ENCODE results near the gene ZCWPW2.

Gene ZCWPW2

DNA sequence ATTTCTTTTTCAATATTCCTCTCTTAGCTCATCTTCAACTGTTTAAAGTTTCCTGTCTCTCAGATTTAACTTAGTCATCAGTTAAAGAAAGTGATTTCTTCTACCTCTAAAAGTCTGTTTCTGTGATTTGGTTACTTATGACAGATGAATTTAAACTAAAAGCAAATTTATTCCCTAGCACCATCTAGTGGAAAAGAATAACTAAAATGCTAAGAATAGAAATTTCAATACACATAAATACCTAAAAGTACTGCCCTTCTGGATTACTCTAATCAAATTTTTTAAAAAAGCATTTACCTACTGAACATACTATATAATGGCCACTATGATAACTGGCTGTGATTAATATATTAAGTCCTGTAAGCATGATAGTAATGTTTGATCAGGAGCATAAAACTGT is 14.0 kb upstream of the ZCWPW2 start:
- DNase-seq (ENCODE audit: low read depth), result peak; percentile 31
- TF ChIP-seq, protein P1, sequence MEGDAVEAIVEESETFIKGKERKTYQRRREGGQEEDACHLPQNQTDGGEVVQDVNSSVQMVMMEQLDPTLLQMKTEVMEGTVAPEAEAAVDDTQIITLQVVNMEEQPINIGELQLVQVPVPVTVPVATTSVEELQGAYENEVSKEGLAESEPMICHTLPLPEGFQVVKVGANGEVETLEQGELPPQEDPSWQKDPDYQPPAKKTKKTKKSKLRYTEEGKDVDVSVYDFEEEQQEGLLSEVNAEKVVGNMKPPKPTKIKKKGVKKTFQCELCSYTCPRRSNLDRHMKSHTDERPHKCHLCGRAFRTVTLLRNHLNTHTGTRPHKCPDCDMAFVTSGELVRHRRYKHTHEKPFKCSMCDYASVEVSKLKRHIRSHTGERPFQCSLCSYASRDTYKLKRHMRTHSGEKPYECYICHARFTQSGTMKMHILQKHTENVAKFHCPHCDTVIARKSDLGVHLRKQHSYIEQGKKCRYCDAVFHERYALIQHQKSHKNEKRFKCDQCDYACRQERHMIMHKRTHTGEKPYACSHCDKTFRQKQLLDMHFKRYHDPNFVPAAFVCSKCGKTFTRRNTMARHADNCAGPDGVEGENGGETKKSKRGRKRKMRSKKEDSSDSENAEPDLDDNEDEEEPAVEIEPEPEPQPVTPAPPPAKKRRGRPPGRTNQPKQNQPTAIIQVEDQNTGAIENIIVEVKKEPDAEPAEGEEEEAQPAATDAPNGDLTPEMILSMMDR (conservative IDR thresholded peaks at IDR 0.05; ENCODE audit: low read depth, low read length), result peak; percentile 42
- no peak overlapping the region for H3K4me3 ChIP-seq (ENCODE audit: low read depth, low read length)

DNA sequence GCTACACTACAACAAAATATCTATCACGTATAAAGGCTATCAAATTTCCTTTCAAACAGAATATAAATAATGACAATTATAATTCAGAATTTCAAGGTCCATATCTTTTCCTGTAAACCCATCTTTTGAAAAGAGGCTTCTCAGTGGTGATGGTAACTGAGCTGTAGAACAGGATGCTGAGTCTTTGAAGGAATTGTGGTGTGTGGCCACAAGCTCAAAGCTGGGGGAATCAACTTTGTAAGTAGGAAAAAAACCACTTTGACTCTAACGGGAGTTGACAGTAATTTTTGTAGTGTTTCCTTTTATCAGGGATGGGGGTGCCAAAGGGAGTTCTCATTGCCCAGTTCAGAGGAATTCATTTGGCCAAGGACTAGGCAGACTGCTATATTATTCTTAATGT is 13.3 kb upstream of the ZCWPW2 start:
- DNase-seq (ENCODE audit: low read depth), result no peak
- H3K4me3 ChIP-seq (ENCODE audit: low read depth, low read length), result no peak overlapping the region
- TF ChIP-seq, protein P1 (conservative IDR thresholded peaks at IDR 0.05; ENCODE audit: low read depth, low read length), result no peak

DNA sequence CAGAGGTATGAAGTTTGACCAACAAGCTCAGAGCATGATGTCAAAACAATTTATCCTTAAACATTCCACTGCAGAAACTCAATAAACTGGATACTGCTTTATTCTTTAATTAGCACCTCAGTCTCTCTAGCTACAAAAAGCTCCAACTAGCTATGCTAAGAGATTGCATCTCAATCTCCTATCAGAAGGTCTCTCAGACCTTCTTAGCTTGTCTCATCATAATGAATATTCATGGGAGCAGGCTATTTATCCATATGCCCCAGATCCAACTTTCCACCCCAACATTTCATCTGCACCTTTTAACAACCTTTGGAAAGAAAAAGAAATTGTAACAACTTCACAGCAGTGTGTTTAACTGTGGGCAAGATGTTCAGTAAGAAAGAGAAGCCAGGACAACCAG is 11.3 kb upstream of the ZCWPW2 start:
- no peak overlapping the region for H3K4me3 ChIP-seq (ENCODE audit: low read depth, low read length)
- DNase-seq (ENCODE audit: low read depth), result no peak
- TF ChIP-seq, protein P1 (conservative IDR thresholded peaks at IDR 0.05; ENCODE audit: low read depth, low read length), result no peak

DNA sequence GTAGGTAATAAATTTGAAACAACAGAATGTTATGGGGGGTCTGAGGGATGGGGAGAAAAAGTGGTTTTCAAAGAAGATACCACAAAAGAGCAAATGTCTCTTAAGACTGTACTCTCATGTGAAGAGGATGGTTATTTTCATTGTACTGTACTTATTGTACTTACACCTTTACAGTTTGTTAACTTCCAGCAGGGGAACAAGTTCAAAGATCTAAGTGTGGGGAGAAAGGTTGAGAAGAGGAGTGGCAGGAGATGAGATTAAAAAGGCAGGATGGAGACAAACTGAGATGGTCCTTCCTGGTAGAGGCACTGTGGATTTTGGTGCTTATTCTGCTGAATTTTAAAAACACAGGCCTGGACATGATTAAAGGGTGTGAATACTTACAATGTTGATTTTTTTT is 5.4 kb upstream of the ZCWPW2 start:
- TF ChIP-seq, protein P1 (conservative IDR thresholded peaks at IDR 0.05; ENCODE audit: low read depth, low read length), result no peak
- peak overlapping the region; percentile 39 for H3K4me3 ChIP-seq (ENCODE audit: low read depth, low read length)
- DNase-seq (ENCODE audit: low read depth), result no peak

DNA sequence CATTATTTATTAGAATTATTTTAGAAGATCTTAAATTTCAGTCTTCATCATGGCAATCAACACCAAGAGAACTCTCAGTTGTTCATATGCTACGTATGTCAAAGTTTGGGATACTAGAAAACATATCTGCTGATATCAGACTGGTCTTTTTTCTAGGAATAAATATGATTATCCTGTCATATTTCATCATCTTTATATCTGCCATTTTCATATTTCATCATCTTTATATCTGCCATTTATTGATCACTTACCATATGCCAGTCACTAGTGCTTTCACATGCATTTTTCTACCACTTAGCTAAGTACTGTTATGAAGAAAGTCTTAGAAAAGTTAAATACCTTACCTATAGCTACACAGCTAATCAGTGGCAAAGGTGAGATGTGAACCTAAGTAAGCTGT is 2.8 kb upstream of the ZCWPW2 start:
- TF ChIP-seq, protein P1 (conservative IDR thresholded peaks at IDR 0.05; ENCODE audit: low read depth, low read length), result no peak
- DNase-seq (ENCODE audit: low read depth), result no peak
- no peak overlapping the region for H3K4me3 ChIP-seq (ENCODE audit: low read depth, low read length)

DNA sequence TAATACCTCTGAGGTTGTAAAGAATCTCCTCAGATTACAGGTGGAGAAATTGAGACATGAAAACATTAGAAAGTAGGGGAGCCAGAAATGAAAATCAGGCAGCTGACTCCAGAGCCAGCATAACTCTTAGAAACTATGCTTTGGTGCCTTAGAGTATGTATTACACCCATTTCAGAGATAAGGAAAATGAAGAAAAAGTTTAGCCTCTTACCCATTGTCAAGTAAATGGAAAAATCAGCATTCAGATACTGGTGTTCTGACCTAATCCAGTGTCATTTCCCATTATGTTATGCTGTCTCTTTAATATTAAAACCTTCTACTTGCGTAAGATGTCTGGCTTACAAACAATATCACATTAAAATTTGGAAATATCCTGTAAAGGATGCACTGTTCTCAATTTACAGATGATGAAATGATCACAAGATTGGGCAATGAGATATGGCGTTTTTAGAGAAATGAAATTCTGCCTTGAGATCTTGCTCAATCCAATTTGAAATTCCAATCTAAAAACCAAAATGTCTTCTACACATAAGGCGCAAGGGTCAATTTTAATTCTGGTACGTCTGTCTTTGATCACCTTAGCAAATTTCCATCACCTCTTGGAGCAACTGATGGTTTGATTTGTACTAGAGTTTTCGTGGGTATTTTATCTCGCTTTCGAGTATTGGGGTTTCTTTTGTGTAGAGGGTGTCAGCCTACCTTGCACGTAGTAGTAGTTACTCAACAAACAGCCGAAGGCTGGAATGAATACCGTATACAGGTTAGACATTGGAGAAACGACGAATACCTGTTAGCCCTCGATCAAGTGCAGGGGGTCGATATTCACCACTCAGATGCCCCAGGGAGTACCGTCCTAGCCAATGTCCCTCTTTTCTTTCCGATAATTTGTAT is 902 bp upstream of the ZCWPW2 start:
- peak; percentile 89 for DNase-seq (ENCODE audit: low read depth)
- TF ChIP-seq, protein P1 (conservative IDR thresholded peaks at IDR 0.05; ENCODE audit: low read depth, low read length), result no peak
- H3K4me3 ChIP-seq (ENCODE audit: low read depth, low read length), result peak overlapping the region; percentile 81

DNA sequence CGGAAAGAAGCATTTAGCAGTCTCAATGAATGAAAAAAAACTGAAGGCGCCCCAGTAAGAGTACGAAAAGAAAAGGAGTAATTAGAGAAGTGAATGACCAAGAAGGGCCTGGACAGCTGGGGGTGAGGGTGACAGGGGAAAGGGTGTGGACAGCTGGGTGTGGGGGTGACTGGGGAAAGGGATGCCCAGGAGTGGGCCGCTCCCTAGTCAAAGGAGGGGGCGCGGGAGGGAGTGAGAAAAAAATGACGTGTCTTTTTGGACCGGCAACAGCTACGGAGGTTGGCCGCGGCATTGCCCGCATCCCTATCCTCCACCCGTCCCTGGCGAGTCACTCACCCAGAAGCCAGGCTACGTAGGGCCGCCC is 274 bp upstream of the ZCWPW2 start:
- peak overlapping the region; percentile 81 for H3K4me3 ChIP-seq (ENCODE audit: low read depth, low read length)
- TF ChIP-seq, protein P1 (conservative IDR thresholded peaks at IDR 0.05; ENCODE audit: low read depth, low read length), result no peak
- no peak for DNase-seq (ENCODE audit: low read depth)

Data from choroid plexus epithelial cell (primary cell).